ENCODE measurements around the gene ANAPC4. TPM values are rescaled to one million over a fixed set of nuclear protein-coding genes. Genes with fewer than 3 reads are reported as not detected.

Gene ANAPC4
- total and polyA plus RNA-seq, 2 experiments from 2014 or later = 18.6 to 23.1 TPM

DNA sequence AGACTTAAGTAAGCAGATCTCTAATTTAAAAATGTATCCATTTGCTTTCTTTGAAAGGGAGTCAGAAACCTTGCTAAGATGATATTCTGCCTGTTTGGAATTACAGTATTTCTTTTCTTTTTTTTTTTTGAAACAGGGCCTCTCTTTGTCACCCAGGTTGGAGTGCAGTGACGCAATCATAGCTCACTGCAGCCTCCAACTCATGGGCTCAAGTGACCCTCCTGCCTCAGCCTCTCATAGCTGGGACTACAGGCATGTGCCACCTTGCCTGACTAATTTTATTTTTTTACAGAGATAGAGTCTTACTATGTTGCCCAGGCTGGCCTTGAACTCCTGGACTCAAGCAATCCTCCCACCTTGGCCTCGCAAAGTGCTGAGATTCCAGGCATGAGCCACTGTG lies 40.0 kb downstream of the ANAPC4 start:
- Histone ChIP-seq H3K4me2 (no peak overlapping the region), H3K9me2 (replicated peaks; ENCODE audit: insufficient read depth) (no peaks in the 10 kb centered on the region), H3K9me3 (ENCODE audit: low read depth) (no peaks in the 10 kb centered on the region), H4K20me1 (ENCODE audit: insufficient read depth, poor library complexity, severe bottlenecking) (no peaks in the 10 kb centered on the region), H3K36me3 (replicated peaks; ENCODE audit: insufficient read depth, low read depth) (peaks cover 5% of the 10 kb centered on the region), H3K4me3 (no peak overlapping the region), H2AFZ (no peak overlapping the region), H3K27me3 (no peaks in the 10 kb centered on the region), H3K79me2 (no peaks in the 10 kb centered on the region), H3K27ac (no peak overlapping the region), H3K4me1 (ENCODE audit: insufficient read depth) (no peaks in the 10 kb centered on the region)
- DNase-seq (ENCODE audit: low spot score) = no peak
- TF ChIP-seq EZH2phosphoT487 (IDR thresholded peaks at IDR 0.05; ENCODE audit: low read depth, severe bottlenecking, unreplicated experiment) (no peak), EZH2 (IDR thresholded peaks at IDR 0.05; ENCODE audit: borderline replicate concordance) (no peak)
- TF ChIP-seq, protein P1, sequence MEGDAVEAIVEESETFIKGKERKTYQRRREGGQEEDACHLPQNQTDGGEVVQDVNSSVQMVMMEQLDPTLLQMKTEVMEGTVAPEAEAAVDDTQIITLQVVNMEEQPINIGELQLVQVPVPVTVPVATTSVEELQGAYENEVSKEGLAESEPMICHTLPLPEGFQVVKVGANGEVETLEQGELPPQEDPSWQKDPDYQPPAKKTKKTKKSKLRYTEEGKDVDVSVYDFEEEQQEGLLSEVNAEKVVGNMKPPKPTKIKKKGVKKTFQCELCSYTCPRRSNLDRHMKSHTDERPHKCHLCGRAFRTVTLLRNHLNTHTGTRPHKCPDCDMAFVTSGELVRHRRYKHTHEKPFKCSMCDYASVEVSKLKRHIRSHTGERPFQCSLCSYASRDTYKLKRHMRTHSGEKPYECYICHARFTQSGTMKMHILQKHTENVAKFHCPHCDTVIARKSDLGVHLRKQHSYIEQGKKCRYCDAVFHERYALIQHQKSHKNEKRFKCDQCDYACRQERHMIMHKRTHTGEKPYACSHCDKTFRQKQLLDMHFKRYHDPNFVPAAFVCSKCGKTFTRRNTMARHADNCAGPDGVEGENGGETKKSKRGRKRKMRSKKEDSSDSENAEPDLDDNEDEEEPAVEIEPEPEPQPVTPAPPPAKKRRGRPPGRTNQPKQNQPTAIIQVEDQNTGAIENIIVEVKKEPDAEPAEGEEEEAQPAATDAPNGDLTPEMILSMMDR (IDR thresholded peaks at IDR 0.05; ENCODE audit: poor library complexity) = no peak
- WGBS (ENCODE audit: low lambda C conversion rate, missing lambda C conversion rate) = 96% methylated on average over 2 of the region's 2 CpGs

DNA sequence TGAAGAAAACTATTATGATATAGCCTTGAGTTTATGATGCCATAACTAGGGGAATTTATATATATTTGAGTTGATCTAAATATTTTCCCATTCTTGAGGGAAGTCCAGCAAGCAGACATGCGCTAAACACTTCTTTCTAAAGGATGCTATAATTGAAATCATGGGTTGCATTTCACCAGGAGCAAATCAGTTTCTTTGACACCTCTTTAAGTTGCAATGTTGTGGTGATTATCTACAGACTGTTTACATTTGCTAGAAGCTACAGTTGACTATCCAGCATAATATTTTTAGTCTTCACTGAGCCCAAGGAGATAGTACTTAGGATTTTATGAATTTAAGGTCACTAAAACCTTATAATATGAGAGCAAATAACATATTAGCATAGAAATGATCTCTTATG lies 43.9 kb downstream of the ANAPC4 start:
- no peak overlapping the region for H3K4me3 ChIP-seq
- H3K36me3 ChIP-seq (replicated peaks; ENCODE audit: insufficient read depth, low read depth) = no peaks in the 10 kb centered on the region
- no peaks in the 10 kb centered on the region for H3K9me3 ChIP-seq (ENCODE audit: low read depth)
- no peak for DNase-seq (ENCODE audit: low spot score)
- TF ChIP-seq EZH2 (IDR thresholded peaks at IDR 0.05; ENCODE audit: borderline replicate concordance) (no peak), EZH2phosphoT487 (IDR thresholded peaks at IDR 0.05; ENCODE audit: low read depth, severe bottlenecking, unreplicated experiment) (no peak)
- TF ChIP-seq, protein P1 (IDR thresholded peaks at IDR 0.05; ENCODE audit: poor library complexity) = no peak
- no peak overlapping the region for H2AFZ ChIP-seq
- WGBS (ENCODE audit: low lambda C conversion rate, missing lambda C conversion rate) = 90% methylated on average over 1 of the region's 1 CpG
- H3K79me2 ChIP-seq = no peaks in the 10 kb centered on the region
- no peaks in the 10 kb centered on the region for H3K27me3 ChIP-seq
- no peaks in the 10 kb centered on the region for H3K9me2 ChIP-seq (replicated peaks; ENCODE audit: insufficient read depth)
- no peaks in the 10 kb centered on the region for H4K20me1 ChIP-seq (ENCODE audit: insufficient read depth, poor library complexity, severe bottlenecking)
- no peaks in the 10 kb centered on the region for H3K4me1 ChIP-seq (ENCODE audit: insufficient read depth)
- H3K4me2 ChIP-seq = no peak overlapping the region
- H3K27ac ChIP-seq = no peak overlapping the region

DNA sequence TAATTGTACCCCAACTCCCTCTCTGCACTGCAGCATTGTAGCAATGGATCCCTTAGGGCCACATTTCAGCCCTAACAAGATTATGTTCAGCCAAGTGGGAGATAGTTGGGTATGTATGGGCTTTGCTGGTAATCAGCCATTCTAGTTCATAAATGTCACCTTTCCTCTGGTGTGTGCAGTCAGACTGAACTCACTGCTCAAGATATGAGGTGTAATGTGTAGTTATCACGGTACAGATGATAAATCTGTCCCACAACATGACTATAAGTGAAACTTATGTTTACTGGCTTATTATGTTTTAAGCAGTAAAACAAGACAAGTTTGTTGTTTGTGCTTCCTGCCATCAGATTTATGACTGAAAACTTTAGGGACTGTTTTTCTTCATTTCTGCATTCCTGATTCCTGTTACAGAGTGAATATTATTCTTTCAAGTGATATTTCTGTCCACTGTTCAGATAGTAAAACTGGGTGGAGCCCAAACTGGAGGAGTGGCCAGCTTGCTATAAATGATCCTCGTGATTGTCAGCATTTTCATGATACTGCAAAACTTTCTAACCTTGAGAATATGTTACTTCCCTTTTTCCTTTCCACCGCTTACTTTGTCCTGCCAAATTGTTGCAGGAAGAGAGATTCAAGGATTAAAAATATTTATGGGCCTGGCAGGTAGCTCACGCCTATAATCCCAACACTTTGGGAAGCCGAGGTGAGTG lies 44.9 kb downstream of the ANAPC4 start:
- Histone ChIP-seq H3K4me3 (no peak overlapping the region), H3K27ac (no peak overlapping the region), H3K36me3 (replicated peaks; ENCODE audit: insufficient read depth, low read depth) (no peaks in the 10 kb centered on the region), H4K20me1 (ENCODE audit: insufficient read depth, poor library complexity, severe bottlenecking) (no peaks in the 10 kb centered on the region), H2AFZ (no peak overlapping the region), H3K9me2 (replicated peaks; ENCODE audit: insufficient read depth) (no peaks in the 10 kb centered on the region), H3K4me1 (ENCODE audit: insufficient read depth) (no peaks in the 10 kb centered on the region), H3K79me2 (no peaks in the 10 kb centered on the region), H3K9me3 (ENCODE audit: low read depth) (no peaks in the 10 kb centered on the region), H3K4me2 (no peak overlapping the region), H3K27me3 (no peaks in the 10 kb centered on the region)
- no peak for DNase-seq (ENCODE audit: low spot score)
- WGBS (ENCODE audit: low lambda C conversion rate, missing lambda C conversion rate) = 92% methylated on average over 5 of the region's 5 CpGs
- TF ChIP-seq EZH2phosphoT487 (IDR thresholded peaks at IDR 0.05; ENCODE audit: low read depth, severe bottlenecking, unreplicated experiment) (no peak), EZH2 (IDR thresholded peaks at IDR 0.05; ENCODE audit: borderline replicate concordance) (no peak)
- TF ChIP-seq, protein P1 (IDR thresholded peaks at IDR 0.05; ENCODE audit: poor library complexity) = no peak

Measured in hepatocyte (in vitro differentiated cells).